Neural cell (in vitro differentiated cells): ENCODE data around the gene CREB3L2. TPM values are rescaled to one million over a fixed set of nuclear protein-coding genes. Genes with fewer than 3 reads are reported as not detected.

Experiments used
- H2AFZ ChIP-seq: fragments of 200-600, 300-800 bp; sonication (generic), shearing (Covaris generic); 2 replicates; pipeline ENCODE4 v1.6.0; 2014; ENCODE audit warnings: low read depth, mild to moderate bottlenecking, antibody characterized with exemption, low read length, moderate library complexity
- H3F3A ChIP-seq: fragments of 200-600 bp; shearing (Covaris generic); 2 replicates; pipeline ENCODE4 v1.6.1; 2016; ENCODE audit warnings: mild to moderate bottlenecking, moderate library complexity, mixed read lengths, antibody characterized with exemption, low read length; ENCODE audit not compliant: insufficient read depth, poor library complexity, severe bottlenecking
- H3K27ac ChIP-seq: fragments of 200-600, 300-800 bp; sonication (generic), shearing (Covaris generic); 2 replicates; pipeline ENCODE4 v1.5.1; 2014; ENCODE audit warnings: mild to moderate bottlenecking, low read length, moderate library complexity
- H3K27me3 ChIP-seq: fragments of 300-800, 200-600 bp; sonication (generic), shearing (Covaris generic); 2 replicates; pipeline ENCODE4 v1.6.0; 2014; ENCODE audit warnings: mild to moderate bottlenecking, low read depth, low read length, moderate library complexity; ENCODE audit not compliant: insufficient read depth
- H3K36me3 ChIP-seq: fragments of 300-800, 200-600 bp; sonication (generic), shearing (Covaris generic); 2 replicates; pipeline ENCODE4 v1.5.1; 2014; ENCODE audit warnings: mild to moderate bottlenecking, antibody characterized with exemption, low read length, moderate library complexity; ENCODE audit not compliant: insufficient read depth
- H3K4me2 ChIP-seq: fragments of 300-800, 200-600 bp; sonication (generic), shearing (Covaris generic); 2 replicates; pipeline ENCODE4 v1.6.0; 2014; ENCODE audit warnings: mild to moderate bottlenecking, low read length
- H3K4me3 ChIP-seq: fragments of 300-800, 200-600 bp; sonication (generic), shearing (Covaris generic); 2 replicates; pipeline ENCODE4 v1.5.1; 2014; ENCODE audit warnings: mild to moderate bottlenecking, low read length, moderate library complexity
- H3K79me2 ChIP-seq: fragments of 200-600 bp; shearing (Covaris generic); replicated peaks from 2 replicates; pipeline ENCODE4 v1.6.0; 2014; ENCODE audit warnings: mild to moderate bottlenecking, low read length, moderate library complexity; ENCODE audit not compliant: insufficient read depth
- H3K9ac ChIP-seq: fragments of 300-800, 200-600 bp; sonication (generic), shearing (Covaris generic); 2 replicates; pipeline ENCODE4 v1.6.1; 2016; ENCODE audit warnings: mild to moderate bottlenecking, low read length, mixed read lengths
- H3K9me2 ChIP-seq: fragments of 200-600 bp; shearing (Covaris generic); 2 replicates; pipeline ENCODE4 v1.6.1; 2016; ENCODE audit warnings: mild to moderate bottlenecking, low read length, mixed read lengths; ENCODE audit not compliant: insufficient read depth
- H3K9me3 ChIP-seq: fragments of 200-600, 300-800 bp; sonication (generic), shearing (Covaris generic); 2 replicates; pipeline ENCODE4 v1.6.1; 2016; ENCODE audit warnings: mild to moderate bottlenecking, mixed run types, low read length, moderate library complexity, mixed read lengths
- H4K20me1 ChIP-seq: fragments of 200-600 bp; shearing (Covaris generic); 2 replicates; pipeline ENCODE4 v1.6.1; 2016; ENCODE audit warnings: mild to moderate bottlenecking, mixed run types; ENCODE audit not compliant: insufficient read depth
- EP300 ChIP-seq: fragments of 450-650 bp; conservative IDR thresholded peaks from 2 replicates; pipeline ENCODE4 v1.6.1; 2014; ENCODE audit warnings: antibody characterized with exemption, mild to moderate bottlenecking, moderate library complexity; ENCODE audit not compliant: poor library complexity, severe bottlenecking
- EZH2 ChIP-seq: fragments of 200-600, 300-800 bp; shearing (Covaris generic), sonication (generic); IDR thresholded peaks from 2 replicates; pipeline ENCODE4 v1.6.1; 2014; ENCODE audit warnings: antibody characterized with exemption, low read length, borderline replicate concordance, mild to moderate bottlenecking; ENCODE audit not compliant: insufficient read depth, poor library complexity, severe bottlenecking
- MXI1 ChIP-seq: fragments of 450-650 bp; conservative IDR thresholded peaks from 2 replicates; pipeline ENCODE4 v1.6.1; 2014; ENCODE audit warnings: antibody characterized with exemption, mild to moderate bottlenecking; ENCODE audit not compliant: poor library complexity, severe bottlenecking
- POLR2AphosphoS5 ChIP-seq: IDR thresholded peaks from 2 replicates; pipeline ENCODE4 v1.6.1; 2012
- RAD21 ChIP-seq: fragments of 450-650 bp; conservative IDR thresholded peaks from 2 replicates; pipeline ENCODE4 v1.6.1; 2014; ENCODE audit warnings: antibody characterized with exemption, mild to moderate bottlenecking, moderate library complexity
- SMC3 ChIP-seq: fragments of 450-650 bp; conservative IDR thresholded peaks from 2 replicates; pipeline ENCODE4 v1.6.1; 2014; ENCODE audit warnings: antibody characterized with exemption, mild to moderate bottlenecking, moderate library complexity; ENCODE audit not compliant: poor library complexity
- TAF1 ChIP-seq: IDR thresholded peaks from 2 replicates; pipeline ENCODE4 v1.6.1; 2012; ENCODE audit warnings: low read depth
- polyA plus RNA-seq: library from polyadenylated mRNA; depleted of rRNA; stranded (reverse); fragments of >200 nt; gene quantifications from 2 replicates; pipeline ENCODE4 v1.2.3, GENCODE V29; 2014
- TF ChIP-seq, protein P1 (sequence below): fragments of 450-650 bp; IDR thresholded peaks from 2 replicates; pipeline ENCODE4 v1.5.1; 2014; ENCODE audit warnings: antibody characterized with exemption, mild to moderate bottlenecking, moderate library complexity; ENCODE audit not compliant: poor library complexity, severe bottlenecking
- TF ChIP-seq, protein P2 (sequence below): IDR thresholded peaks from 2 replicates; pipeline ENCODE4 v1.6.1; 2012; ENCODE audit warnings: borderline replicate concordance

CREB3L2 gene
- polyA plus RNA-seq, 1 donor from 2014 or later, result 1.5 TPM

DNA sequence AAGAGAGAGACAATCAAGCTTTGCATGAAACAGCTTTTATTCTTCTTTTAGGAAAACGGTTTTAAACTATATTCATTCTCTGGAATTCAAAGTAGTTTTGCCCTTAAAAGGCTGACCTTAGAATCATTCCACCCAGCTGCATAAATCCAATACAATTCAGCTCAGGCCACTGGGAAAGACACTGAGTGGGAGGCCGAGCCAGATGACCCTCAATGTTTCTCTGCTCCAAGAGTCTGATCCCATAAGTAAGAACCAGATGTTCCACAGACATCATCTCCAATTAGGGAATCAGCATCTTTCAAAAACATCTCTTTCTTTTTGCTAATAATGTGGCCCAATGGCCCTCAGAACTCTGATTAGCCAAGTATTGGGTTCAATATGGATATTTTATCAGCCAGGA is 26.1 kb downstream of the CREB3L2 start:
- H3F3A ChIP-seq, result no peaks in the 10 kb centered on the region
- H3K9me3 ChIP-seq, result no peaks in the 10 kb centered on the region
- H3K9me2 ChIP-seq, result no peaks in the 10 kb centered on the region
- H2AFZ ChIP-seq, result no peak overlapping the region
- H3K4me3 ChIP-seq, result no peak overlapping the region
- no peaks in the 10 kb centered on the region for H3K27me3 ChIP-seq
- no peak overlapping the region for H3K9ac ChIP-seq
- H3K79me2 ChIP-seq, result no peaks in the 10 kb centered on the region
- no peaks in the 10 kb centered on the region for H3K36me3 ChIP-seq
- no peak overlapping the region for H3K27ac ChIP-seq
- H3K4me2 ChIP-seq, result no peak overlapping the region
- H4K20me1 ChIP-seq, result no peaks in the 10 kb centered on the region
- TF ChIP-seq MXI1 (no peak), TAF1 (no peak), EP300 (no peak), RAD21 (no peak), POLR2AphosphoS5 (no peak), SMC3 (no peak), EZH2 (no peak)
- TF ChIP-seq, protein P1, sequence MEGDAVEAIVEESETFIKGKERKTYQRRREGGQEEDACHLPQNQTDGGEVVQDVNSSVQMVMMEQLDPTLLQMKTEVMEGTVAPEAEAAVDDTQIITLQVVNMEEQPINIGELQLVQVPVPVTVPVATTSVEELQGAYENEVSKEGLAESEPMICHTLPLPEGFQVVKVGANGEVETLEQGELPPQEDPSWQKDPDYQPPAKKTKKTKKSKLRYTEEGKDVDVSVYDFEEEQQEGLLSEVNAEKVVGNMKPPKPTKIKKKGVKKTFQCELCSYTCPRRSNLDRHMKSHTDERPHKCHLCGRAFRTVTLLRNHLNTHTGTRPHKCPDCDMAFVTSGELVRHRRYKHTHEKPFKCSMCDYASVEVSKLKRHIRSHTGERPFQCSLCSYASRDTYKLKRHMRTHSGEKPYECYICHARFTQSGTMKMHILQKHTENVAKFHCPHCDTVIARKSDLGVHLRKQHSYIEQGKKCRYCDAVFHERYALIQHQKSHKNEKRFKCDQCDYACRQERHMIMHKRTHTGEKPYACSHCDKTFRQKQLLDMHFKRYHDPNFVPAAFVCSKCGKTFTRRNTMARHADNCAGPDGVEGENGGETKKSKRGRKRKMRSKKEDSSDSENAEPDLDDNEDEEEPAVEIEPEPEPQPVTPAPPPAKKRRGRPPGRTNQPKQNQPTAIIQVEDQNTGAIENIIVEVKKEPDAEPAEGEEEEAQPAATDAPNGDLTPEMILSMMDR, result no peak
- TF ChIP-seq, protein P2, sequence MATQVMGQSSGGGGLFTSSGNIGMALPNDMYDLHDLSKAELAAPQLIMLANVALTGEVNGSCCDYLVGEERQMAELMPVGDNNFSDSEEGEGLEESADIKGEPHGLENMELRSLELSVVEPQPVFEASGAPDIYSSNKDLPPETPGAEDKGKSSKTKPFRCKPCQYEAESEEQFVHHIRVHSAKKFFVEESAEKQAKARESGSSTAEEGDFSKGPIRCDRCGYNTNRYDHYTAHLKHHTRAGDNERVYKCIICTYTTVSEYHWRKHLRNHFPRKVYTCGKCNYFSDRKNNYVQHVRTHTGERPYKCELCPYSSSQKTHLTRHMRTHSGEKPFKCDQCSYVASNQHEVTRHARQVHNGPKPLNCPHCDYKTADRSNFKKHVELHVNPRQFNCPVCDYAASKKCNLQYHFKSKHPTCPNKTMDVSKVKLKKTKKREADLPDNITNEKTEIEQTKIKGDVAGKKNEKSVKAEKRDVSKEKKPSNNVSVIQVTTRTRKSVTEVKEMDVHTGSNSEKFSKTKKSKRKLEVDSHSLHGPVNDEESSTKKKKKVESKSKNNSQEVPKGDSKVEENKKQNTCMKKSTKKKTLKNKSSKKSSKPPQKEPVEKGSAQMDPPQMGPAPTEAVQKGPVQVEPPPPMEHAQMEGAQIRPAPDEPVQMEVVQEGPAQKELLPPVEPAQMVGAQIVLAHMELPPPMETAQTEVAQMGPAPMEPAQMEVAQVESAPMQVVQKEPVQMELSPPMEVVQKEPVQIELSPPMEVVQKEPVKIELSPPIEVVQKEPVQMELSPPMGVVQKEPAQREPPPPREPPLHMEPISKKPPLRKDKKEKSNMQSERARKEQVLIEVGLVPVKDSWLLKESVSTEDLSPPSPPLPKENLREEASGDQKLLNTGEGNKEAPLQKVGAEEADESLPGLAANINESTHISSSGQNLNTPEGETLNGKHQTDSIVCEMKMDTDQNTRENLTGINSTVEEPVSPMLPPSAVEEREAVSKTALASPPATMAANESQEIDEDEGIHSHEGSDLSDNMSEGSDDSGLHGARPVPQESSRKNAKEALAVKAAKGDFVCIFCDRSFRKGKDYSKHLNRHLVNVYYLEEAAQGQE, result no peak

DNA sequence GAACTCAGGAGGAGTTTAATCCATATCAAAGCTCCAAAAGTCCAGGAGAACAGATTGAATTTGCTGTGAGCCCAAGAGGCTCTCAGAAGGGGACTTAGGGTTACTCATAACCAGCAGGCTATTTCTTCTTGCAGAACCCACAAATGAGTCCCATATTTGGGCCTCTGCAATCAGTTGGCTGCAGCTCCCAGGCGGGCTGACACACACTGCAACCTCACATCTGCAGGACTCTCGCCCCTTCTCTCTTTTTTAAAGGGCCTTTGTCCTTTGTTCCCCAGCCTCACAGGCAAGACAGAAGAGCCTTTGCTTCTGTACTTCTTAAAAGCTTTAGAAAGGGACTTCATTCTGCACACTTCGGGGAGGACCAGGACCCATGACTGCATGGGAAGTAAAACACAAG is 26.7 kb downstream of the CREB3L2 start:
- Histone ChIP-seq H3K27ac (no peak overlapping the region), H3K79me2 (no peaks in the 10 kb centered on the region), H2AFZ (no peak overlapping the region), H3K9me3 (no peaks in the 10 kb centered on the region), H3K4me2 (no peak overlapping the region), H3K36me3 (no peaks in the 10 kb centered on the region), H3K9ac (no peak overlapping the region), H3F3A (no peaks in the 10 kb centered on the region), H3K4me3 (no peak overlapping the region), H4K20me1 (no peaks in the 10 kb centered on the region), H3K9me2 (no peaks in the 10 kb centered on the region), H3K27me3 (no peaks in the 10 kb centered on the region)
- TF ChIP-seq, protein P1, result no peak
- TF ChIP-seq SMC3 (no peak), RAD21 (no peak), TAF1 (no peak), EP300 (no peak), EZH2 (no peak), POLR2AphosphoS5 (no peak), MXI1 (no peak)
- TF ChIP-seq, protein P2, result no peak
